ENCODE measurements around the gene OR2F2.

Gene OR2F2

GRCh38 chr7:143973870-143974416 lies 38.9 kb downstream of the OR2F2 start:
- no peak overlapping the region for H2AK5ac ChIP-seq (ENCODE audit: low read depth, low read length)
- no peaks in the 10 kb centered on the region for H3K27me3 ChIP-seq (ENCODE audit: control insufficient read depth in 3 of 3, insufficient read depth in 3 of 3, low read depth in 1 of 3, low read length in 3 of 3)
- H3K4me1 ChIP-seq (ENCODE audit: control insufficient read depth in 2 of 2, insufficient read depth in 1 of 2, low read depth in 1 of 2, low read length in 2 of 2), result peaks cover 0 to 2% of the 10 kb centered on the region in 2 donors
- WGBS, 2 donors (ENCODE audit: extremely low coverage in 2 of 2, insufficient read length in 2 of 2, insufficient replicate concordance in 1 of 2), result no CpG with 5 or more reads among the region's 4 CpGs
- no peak overlapping the region for H2BK15ac ChIP-seq (ENCODE audit: low read length)
- H3K4me3 ChIP-seq (ENCODE audit: low read length in 2 of 2), result no peak overlapping the region
- no peak for DNase-seq (ENCODE audit: low spot score)
- H2BK5ac ChIP-seq (ENCODE audit: low read length), result no peak overlapping the region
- no peak overlapping the region for H4K91ac ChIP-seq (ENCODE audit: low read depth, low read length, poor library complexity)
- no peak overlapping the region for H4K8ac ChIP-seq (ENCODE audit: low read depth, low read length)
- H3K23ac ChIP-seq (ENCODE audit: low read depth, low read length, poor library complexity), result no peak overlapping the region
- no peak overlapping the region for H3K18ac ChIP-seq (ENCODE audit: low read length)
- H3K4ac ChIP-seq (ENCODE audit: low read length), result no peak overlapping the region
- no peaks in the 10 kb centered on the region for H3K36me3 ChIP-seq (replicated peaks in 1 of 2; ENCODE audit: control insufficient read depth in 2 of 2, insufficient read depth in 2 of 2, low read length in 2 of 2)
- no peak overlapping the region for H2BK120ac ChIP-seq (ENCODE audit: low read depth, low read length)
- H3K9ac ChIP-seq (ENCODE audit: low read depth, low read length, poor library complexity), result no peak overlapping the region
- no peak overlapping the region for H3K4me2 ChIP-seq (ENCODE audit: insufficient read depth, low read length, poor library complexity, severe bottlenecking)
- H2AFZ ChIP-seq (ENCODE audit: low read length), result no peak overlapping the region
- H3K79me1 ChIP-seq (ENCODE audit: low read depth, low read length), result no peaks in the 10 kb centered on the region
- no peaks in the 10 kb centered on the region for H3K9me3 ChIP-seq (replicated peaks in 1 of 2; ENCODE audit: control insufficient read depth in 2 of 2, insufficient read depth in 1 of 2, low read depth in 1 of 2, low read length in 2 of 2)
- no peak overlapping the region for H3K14ac ChIP-seq (ENCODE audit: low read length)
- H3K27ac ChIP-seq (replicated peaks; ENCODE audit: low read length), result no peak overlapping the region
- no peak overlapping the region for H2BK12ac ChIP-seq (ENCODE audit: low read length)

DNA sequence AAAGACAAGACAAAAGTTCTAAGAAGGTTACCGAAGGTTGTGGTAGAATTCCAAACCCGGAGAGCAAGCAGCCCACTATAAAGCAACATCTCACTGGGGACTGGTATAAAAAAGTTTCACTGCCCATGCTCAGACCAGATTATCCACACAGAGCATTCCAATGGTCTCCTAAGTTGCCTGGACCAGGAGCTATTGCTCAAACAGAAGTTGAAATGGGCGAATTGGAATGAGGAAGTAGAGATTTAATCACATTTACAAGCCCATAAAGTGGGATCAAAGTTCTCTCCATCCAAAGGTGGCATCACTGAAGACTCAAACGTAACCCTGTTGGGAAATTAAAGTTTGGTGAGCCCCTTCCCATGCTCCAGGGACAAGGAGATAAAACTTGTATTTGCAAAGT lies 39.4 kb downstream of the OR2F2 start:
- no peaks in the 10 kb centered on the region for H3K27me3 ChIP-seq (ENCODE audit: control insufficient read depth in 3 of 3, insufficient read depth in 3 of 3, low read depth in 1 of 3, low read length in 3 of 3)
- no peaks in the 10 kb centered on the region for H3K9me3 ChIP-seq (replicated peaks in 1 of 2; ENCODE audit: control insufficient read depth in 2 of 2, insufficient read depth in 1 of 2, low read depth in 1 of 2, low read length in 2 of 2)
- DNase-seq (ENCODE audit: low spot score), result no peak
- H3K23ac ChIP-seq (ENCODE audit: low read depth, low read length, poor library complexity), result no peak overlapping the region
- H3K18ac ChIP-seq (ENCODE audit: low read length), result no peak overlapping the region
- no peaks in the 10 kb centered on the region for H3K36me3 ChIP-seq (replicated peaks in 1 of 2; ENCODE audit: control insufficient read depth in 2 of 2, insufficient read depth in 2 of 2, low read length in 2 of 2)
- no peaks in the 10 kb centered on the region for H3K79me1 ChIP-seq (ENCODE audit: low read depth, low read length)
- no peak overlapping the region for H3K9ac ChIP-seq (ENCODE audit: low read depth, low read length, poor library complexity)
- H3K4me2 ChIP-seq (ENCODE audit: insufficient read depth, low read length, poor library complexity, severe bottlenecking), result no peak overlapping the region
- no peak overlapping the region for H3K4me3 ChIP-seq (ENCODE audit: low read length in 2 of 2)
- H2BK120ac ChIP-seq (ENCODE audit: low read depth, low read length), result no peak overlapping the region
- no peak overlapping the region for H4K8ac ChIP-seq (ENCODE audit: low read depth, low read length)
- no peak overlapping the region for H2BK5ac ChIP-seq (ENCODE audit: low read length)
- no peak overlapping the region for H2AFZ ChIP-seq (ENCODE audit: low read length)
- H2BK12ac ChIP-seq (ENCODE audit: low read length), result no peak overlapping the region
- no peak overlapping the region for H3K14ac ChIP-seq (ENCODE audit: low read length)
- H2AK5ac ChIP-seq (ENCODE audit: low read depth, low read length), result no peak overlapping the region
- peaks cover 0 to 2% of the 10 kb centered on the region in 2 donors for H3K4me1 ChIP-seq (ENCODE audit: control insufficient read depth in 2 of 2, insufficient read depth in 1 of 2, low read depth in 1 of 2, low read length in 2 of 2)
- no peak overlapping the region for H4K91ac ChIP-seq (ENCODE audit: low read depth, low read length, poor library complexity)
- H2BK15ac ChIP-seq (ENCODE audit: low read length), result no peak overlapping the region
- no peak overlapping the region for H3K27ac ChIP-seq (replicated peaks; ENCODE audit: low read length)
- WGBS, 2 donors (ENCODE audit: extremely low coverage in 2 of 2, insufficient read length in 2 of 2, insufficient replicate concordance in 1 of 2), result no CpG with 5 or more reads among the region's 4 CpGs
- H3K4ac ChIP-seq (ENCODE audit: low read length), result no peak overlapping the region

GRCh38 chr7:143975617-143976016 lies 40.6 kb downstream of the OR2F2 start:
- Histone ChIP-seq H2BK12ac (ENCODE audit: low read length) (no peak overlapping the region), H4K91ac (ENCODE audit: low read depth, low read length, poor library complexity) (no peak overlapping the region), H2BK5ac (ENCODE audit: low read length) (no peak overlapping the region), H3K9me3 (replicated peaks in 1 of 2; ENCODE audit: control insufficient read depth in 2 of 2, insufficient read depth in 1 of 2, low read depth in 1 of 2, low read length in 2 of 2) (no peaks in the 10 kb centered on the region), H3K23ac (ENCODE audit: low read depth, low read length, poor library complexity) (no peak overlapping the region), H2BK15ac (ENCODE audit: low read length) (no peak overlapping the region), H3K4me3 (ENCODE audit: low read length in 2 of 2) (no peak overlapping the region), H2AFZ (ENCODE audit: low read length) (no peak overlapping the region), H3K4ac (ENCODE audit: low read length) (no peak overlapping the region), H3K9ac (ENCODE audit: low read depth, low read length, poor library complexity) (no peak overlapping the region), H3K27me3 (ENCODE audit: control insufficient read depth in 3 of 3, insufficient read depth in 3 of 3, low read depth in 1 of 3, low read length in 3 of 3) (no peaks in the 10 kb centered on the region), H4K8ac (ENCODE audit: low read depth, low read length) (no peak overlapping the region), H2BK120ac (ENCODE audit: low read depth, low read length) (no peak overlapping the region), H3K36me3 (replicated peaks in 1 of 2; ENCODE audit: control insufficient read depth in 2 of 2, insufficient read depth in 2 of 2, low read length in 2 of 2) (no peaks in the 10 kb centered on the region), H3K4me1 (ENCODE audit: control insufficient read depth in 2 of 2, insufficient read depth in 1 of 2, low read depth in 1 of 2, low read length in 2 of 2) (peaks cover 0 to 2% of the 10 kb centered on the region in 2 donors), H3K18ac (ENCODE audit: low read length) (no peak overlapping the region), H3K79me1 (ENCODE audit: low read depth, low read length) (no peaks in the 10 kb centered on the region), H3K27ac (replicated peaks; ENCODE audit: low read length) (no peak overlapping the region), H3K4me2 (ENCODE audit: insufficient read depth, low read length, poor library complexity, severe bottlenecking) (no peak overlapping the region), H3K14ac (ENCODE audit: low read length) (no peak overlapping the region), H2AK5ac (ENCODE audit: low read depth, low read length) (no peak overlapping the region)
- no peak for DNase-seq (ENCODE audit: low spot score)
- no CpG with 5 or more reads among the region's 1 CpG for WGBS, 2 donors (ENCODE audit: extremely low coverage in 2 of 2, insufficient read length in 2 of 2, insufficient replicate concordance in 1 of 2)

DNA sequence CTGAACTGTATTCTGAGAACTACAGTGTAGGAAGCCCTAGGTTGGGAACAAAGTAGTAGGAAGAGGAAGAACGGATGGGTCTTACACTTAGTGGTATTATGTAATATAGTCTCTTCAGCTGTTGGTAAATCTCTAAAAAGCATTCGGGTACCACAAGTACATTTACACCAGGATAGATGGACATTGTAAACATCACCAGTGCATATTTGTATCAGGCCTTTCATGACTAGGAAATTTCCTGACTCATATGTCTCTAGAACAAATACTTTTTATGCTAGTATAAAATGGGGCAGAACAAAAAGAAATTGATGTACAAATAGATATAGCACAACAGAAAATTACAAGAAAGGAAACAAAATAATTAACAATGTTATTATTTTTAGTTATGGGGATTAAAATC lies 43.6 kb downstream of the OR2F2 start:
- DNase-seq (ENCODE audit: low spot score), result no peak
- Histone ChIP-seq H2BK5ac (ENCODE audit: low read length) (no peak overlapping the region), H3K4me1 (ENCODE audit: control insufficient read depth in 2 of 2, insufficient read depth in 1 of 2, low read depth in 1 of 2, low read length in 2 of 2) (peaks cover 0 to 2% of the 10 kb centered on the region in 2 donors), H3K23ac (ENCODE audit: low read depth, low read length, poor library complexity) (no peak overlapping the region), H2BK120ac (ENCODE audit: low read depth, low read length) (no peak overlapping the region), H2AFZ (ENCODE audit: low read length) (no peak overlapping the region), H4K91ac (ENCODE audit: low read depth, low read length, poor library complexity) (no peak overlapping the region), H3K14ac (ENCODE audit: low read length) (no peak overlapping the region), H3K79me1 (ENCODE audit: low read depth, low read length) (no peaks in the 10 kb centered on the region), H3K4me2 (ENCODE audit: insufficient read depth, low read length, poor library complexity, severe bottlenecking) (no peak overlapping the region), H3K36me3 (replicated peaks in 1 of 2; ENCODE audit: control insufficient read depth in 2 of 2, insufficient read depth in 2 of 2, low read length in 2 of 2) (no peaks in the 10 kb centered on the region), H3K27ac (replicated peaks; ENCODE audit: low read length) (no peak overlapping the region), H3K9ac (ENCODE audit: low read depth, low read length, poor library complexity) (no peak overlapping the region), H3K4me3 (ENCODE audit: low read length in 2 of 2) (no peak overlapping the region), H3K9me3 (replicated peaks in 1 of 2; ENCODE audit: control insufficient read depth in 2 of 2, insufficient read depth in 1 of 2, low read depth in 1 of 2, low read length in 2 of 2) (no peaks in the 10 kb centered on the region), H3K4ac (ENCODE audit: low read length) (no peak overlapping the region), H4K8ac (ENCODE audit: low read depth, low read length) (no peak overlapping the region), H3K18ac (ENCODE audit: low read length) (no peak overlapping the region), H3K27me3 (ENCODE audit: control insufficient read depth in 3 of 3, insufficient read depth in 3 of 3, low read depth in 1 of 3, low read length in 3 of 3) (no peaks in the 10 kb centered on the region), H2BK15ac (ENCODE audit: low read length) (no peak overlapping the region), H2AK5ac (ENCODE audit: low read depth, low read length) (no peak overlapping the region), H2BK12ac (ENCODE audit: low read length) (no peak overlapping the region)
- WGBS, 2 donors (ENCODE audit: extremely low coverage in 2 of 2, insufficient read length in 2 of 2, insufficient replicate concordance in 1 of 2), result no CpG with 5 or more reads among the region's 2 CpGs
